DOHH2 (cell line): Measurements from ENCODE around the gene WASF2.

Experiments
- H3F3A ChIP-seq: fragments of 200-600 bp; sonication (generic), shearing (Covaris generic); 2 replicates; pipeline ENCODE4 v1.6.0; 2016; ENCODE audit warnings: antibody characterized with exemption, mild to moderate bottlenecking; ENCODE audit not compliant: control insufficient read depth, insufficient read depth
- H3K27ac ChIP-seq: fragments of 200-600 bp; sonication (generic); 2 replicates; pipeline ENCODE4 v1.5.1; 2014; ENCODE audit warnings: low read depth, mild to moderate bottlenecking, low read length, moderate library complexity
- H3K27me3 ChIP-seq: fragments of 200-600 bp; sonication (generic); 2 replicates; pipeline ENCODE4 v1.6.1; 2014; ENCODE audit warnings: mild to moderate bottlenecking, low read length, mixed read lengths; ENCODE audit not compliant: control insufficient read depth
- H3K36me3 ChIP-seq: fragments of 200-600 bp; sonication (generic); 2 replicates; pipeline ENCODE4 v1.6.1; 2014; ENCODE audit warnings: mild to moderate bottlenecking, low read length, moderate library complexity, mixed read lengths; ENCODE audit not compliant: control insufficient read depth
- H3K4me1 ChIP-seq: fragments of 200-600 bp; sonication (generic); 2 replicates; pipeline ENCODE4 v1.6.1; 2014; ENCODE audit warnings: mild to moderate bottlenecking, low read length, mixed read lengths; ENCODE audit not compliant: control insufficient read depth
- H3K4me2 ChIP-seq: fragments of 200-600 bp; sonication (generic); 2 replicates; pipeline ENCODE4 v1.6.0; 2014; ENCODE audit warnings: mild to moderate bottlenecking, low read length, moderate library complexity
- H3K4me3 ChIP-seq: fragments of 200-600 bp; sonication (generic); 2 replicates; pipeline ENCODE4 v1.5.1; 2014; ENCODE audit warnings: mild to moderate bottlenecking, low read length, mixed read lengths
- H3K79me2 ChIP-seq: fragments of 200-600 bp; sonication (generic); 2 replicates; pipeline ENCODE4 v1.6.1; 2014; ENCODE audit warnings: mild to moderate bottlenecking, low read length, mixed read lengths; ENCODE audit not compliant: control insufficient read depth
- H3K9me2 ChIP-seq: fragments of 200-600 bp; sonication (generic); replicated peaks from 2 replicates; pipeline ENCODE4 v1.6.1; 2014; ENCODE audit warnings: mild to moderate bottlenecking, low read length, mixed read lengths; ENCODE audit not compliant: control insufficient read depth
- H3K9me3 ChIP-seq: fragments of 200-600 bp; sonication (generic); 2 replicates; pipeline ENCODE4 v1.6.1; 2014; ENCODE audit warnings: antibody characterized with exemption, low read length, mixed read lengths; ENCODE audit not compliant: control insufficient read depth, insufficient read depth
- H4K20me1 ChIP-seq: fragments of 200-600 bp; sonication (generic); 2 replicates; pipeline ENCODE4 v1.6.0; 2014; ENCODE audit warnings: low read depth, mild to moderate bottlenecking, antibody characterized with exemption, low read length, moderate library complexity; ENCODE audit not compliant: control insufficient read depth, insufficient read depth
- CTCF ChIP-seq: fragments of 200-600 bp; sonication (generic); IDR thresholded peaks from one replicate; pipeline ENCODE4 v1.5.1; 2014; ENCODE audit warnings: antibody characterized with exemption, mild to moderate bottlenecking, low read depth, low read length; ENCODE audit not compliant: poor library complexity, severe bottlenecking
- EZH2phosphoT487 ChIP-seq: fragments of 200-600 bp; sonication (generic); IDR thresholded peaks from 2 replicates; pipeline ENCODE4 v1.6.1; 2017; ENCODE audit warnings: borderline replicate concordance, mild to moderate bottlenecking, antibody characterized with exemption, low read length, moderate library complexity, mixed read lengths

WASF2 gene

GRCh38 chr1:27414091-27414490, 75.9 kb downstream of the WASF2 start:
- Histone ChIP-seq H3K79me2 (no peaks in the 10 kb centered on the region), H3K4me3 (no peak overlapping the region), H4K20me1 (no peaks in the 10 kb centered on the region), H3K4me1 (0 out of 2 replicates have a peak, but pooled peaks cover 3% of the 10 kb centered on the region), H3K9me2 (no peaks in the 10 kb centered on the region), H3K36me3 (peaks cover 91% of the 10 kb centered on the region), H3K9me3 (no peaks in the 10 kb centered on the region), H3K27ac (no peak overlapping the region), H3K4me2 (no peak overlapping the region), H3K27me3 (no peaks in the 10 kb centered on the region), H3F3A (no peaks in the 10 kb centered on the region; the same call in 1 of the 2 replicates)
- no peak for TF ChIP-seq EZH2phosphoT487
- TF ChIP-seq CTCF = no peak

- H3F3A ChIP-seq = no peaks in the 10 kb centered on the region; the same call in 1 of the 2 replicates
- H3K9me2 ChIP-seq = no peaks in the 10 kb centered on the region
- no peaks in the 10 kb centered on the region for H3K79me2 ChIP-seq
- H4K20me1 ChIP-seq = no peaks in the 10 kb centered on the region
- TF ChIP-seq CTCF (no peak), EZH2phosphoT487 (no peak)
- peaks cover 81% of the 10 kb centered on the region for H3K36me3 ChIP-seq
- no peak overlapping the region for H3K4me3 ChIP-seq
- H3K4me1 ChIP-seq = 0 out of 2 replicates have a peak, but pooled peaks cover 3% of the 10 kb centered on the region
- H3K9me3 ChIP-seq = no peaks in the 10 kb centered on the region
- no peak overlapping the region for H3K27ac ChIP-seq
- H3K27me3 ChIP-seq = no peaks in the 10 kb centered on the region
- no peak overlapping the region for H3K4me2 ChIP-seq
These were observed 77.0 kb downstream of the WASF2 start for GRCh38 chr1:27413004-27413403.

- Histone ChIP-seq H3K9me2 (no peaks in the 10 kb centered on the region), H3K4me2 (no peak overlapping the region), H3K36me3 (peaks cover 77% of the 10 kb centered on the region), H3K9me3 (no peaks in the 10 kb centered on the region), H3F3A (no peaks in the 10 kb centered on the region), H4K20me1 (no peaks in the 10 kb centered on the region), H3K27ac (no peak overlapping the region), H3K4me3 (no peak overlapping the region), H3K4me1 (0 out of 2 replicates have a peak, but pooled peaks cover 3% of the 10 kb centered on the region), H3K27me3 (no peaks in the 10 kb centered on the region), H3K79me2 (no peaks in the 10 kb centered on the region)
- TF ChIP-seq EZH2phosphoT487 (no peak), CTCF (no peak)
These were observed 77.5 kb downstream of the WASF2 start for GRCh38 chr1:27412502-27412901.
